Upper lobe of left lung (tissue), 6 donors: ENCODE measurements around the gene MBD5. TPM values are rescaled to one million over a fixed set of nuclear protein-coding genes. Genes with fewer than 3 reads are reported as not detected.

Experiments
- ATAC-seq, 2 donors: fragments of 200-7000 bp; cut with Tn5 transposase; one replicate each; pipeline ENCODE4 v1.9.1; 2022; ENCODE audit warnings: mild to moderate bottlenecking in 2 of 2, moderate library complexity in 2 of 2; ENCODE audit not compliant: low FRiP score in 2 of 2
- DNase-seq, 2 donors: peaks; one replicate each; pipeline ENCODE4 v3.0.0-alpha.2; 2019 to 2020
- H3K27ac ChIP-seq, 4 donors: fragments of 200-600 bp; sonication (generic); one replicate each; pipeline ENCODE4 v1.5.1; 2016 to 2019
- H3K27me3 ChIP-seq, 4 donors: fragments of 200-600 bp; sonication (generic); one replicate each; pipeline ENCODE4 v1.5.1; 2017 to 2019
- H3K36me3 ChIP-seq, 4 donors: fragments of 200-600 bp; sonication (generic); one replicate each; pipeline ENCODE4 v1.5.1; 2016 to 2019
- H3K4me1 ChIP-seq, 4 donors: fragments of 200-600 bp; sonication (generic); one replicate each; pipeline ENCODE4 v1.5.1; 2018 to 2019
- H3K4me3 ChIP-seq, 4 donors: fragments of 200-600 bp; sonication (generic); one replicate each; pipeline ENCODE4 v1.5.1; 2017 to 2019; ENCODE audit warnings: mild to moderate bottlenecking in 2 of 4, moderate library complexity in 1 of 4
- H3K9me3 ChIP-seq, 4 donors: fragments of 200-600 bp; sonication (generic); one replicate each; pipeline ENCODE4 v1.5.1; 2018 to 2019
- CTCF ChIP-seq, 6 experiments: fragments of 450-650 bp in 4 of 6; fragments of 200-600 bp in 2 of 6; sonication (generic) in 2 of 6; IDR thresholded peaks; one replicate each; pipeline ENCODE4 v1.5.1; 2016 to 2019; ENCODE audit warnings: antibody characterized with exemption in 6 of 6
- EP300 ChIP-seq, 4 donors: sonication (generic); formaldehyde crosslinking; IDR thresholded peaks; one replicate each; pipeline ENCODE4 v1.5.1; 2017; ENCODE audit warnings: antibody characterized with exemption in 4 of 4, control low read depth in 2 of 4
- POLR2A ChIP-seq, 4 donors: fragments of 450-650 bp; IDR thresholded peaks; one replicate each; pipeline ENCODE4 v1.5.1; 2016 to 2017; ENCODE audit warnings: antibody characterized with exemption in 4 of 4, mild to moderate bottlenecking in 2 of 4
- POLR2AphosphoS5 ChIP-seq, 2 donors: sonication (generic); formaldehyde crosslinking; IDR thresholded peaks; one replicate each; pipeline ENCODE4 v1.5.1; 2017; ENCODE audit warnings: antibody characterized with exemption in 2 of 2
- WGBS, 2 donors: methylation state at CpG; one replicate each; pipeline ENCODE4 v1.1.5; 2017 to 2018; 5-methylcytosine and 5-hydroxymethylcytosine counted together
- total RNA-seq, 6 donors: library from RNA; depleted of rRNA in 4 of 6; stranded (reverse); fragments of >200 nt in 4 of 6; gene quantifications; one replicate each; pipeline versions ENCODE4 v1.1.0 to v1.2.1, GENCODE V29; 2016 to 2021
- donor health status: DM: no; HTN: no; CAD: no; lungs with moderate emphysema.
- donor health status: DM: no; HTN: yes; CAD: no; lungs with severe emphysema.

Gene MBD5
- total RNA-seq, 6 donors from 2014 or later, result 22.6 to 99.5 (median 27.5) TPM

GRCh38 chr2:148102641-148103040, 81.8 kb downstream of the MBD5 start:
- no peak overlapping the region for H3K4me3 ChIP-seq
- no peaks in the 10 kb centered on the region for H3K9me3 ChIP-seq
- WGBS, 2 donors, result 13 to 14% methylated on average over 1 of the region's 1 CpG
- DNase-seq (no peak), ATAC-seq (no peak)
- no peak for TF ChIP-seq CTCF (IDR thresholded peaks at IDR 0.05)
- no peak for TF ChIP-seq POLR2A (IDR thresholded peaks at IDR 0.05)
- no peak for TF ChIP-seq POLR2AphosphoS5 (IDR thresholded peaks at IDR 0.05)
- TF ChIP-seq EP300 (IDR thresholded peaks at IDR 0.05), result no peak
- no peaks in the 10 kb centered on the region for H3K36me3 ChIP-seq
- no peaks in the 10 kb centered on the region for H3K4me1 ChIP-seq
- H3K27me3 ChIP-seq, result no peaks in the 10 kb centered on the region
- no peak overlapping the region for H3K27ac ChIP-seq

GRCh38 chr2:148103946-148104345, 83.1 kb downstream of the MBD5 start:
- no peak overlapping the region for H3K27ac ChIP-seq
- H3K4me1 ChIP-seq, result no peaks in the 10 kb centered on the region
- no peaks in the 10 kb centered on the region for H3K27me3 ChIP-seq
- H3K9me3 ChIP-seq, result no peaks in the 10 kb centered on the region
- no peak overlapping the region for H3K4me3 ChIP-seq
- TF ChIP-seq POLR2A (IDR thresholded peaks at IDR 0.05) (no peak), EP300 (IDR thresholded peaks at IDR 0.05) (no peak), POLR2AphosphoS5 (IDR thresholded peaks at IDR 0.05) (no peak), CTCF (IDR thresholded peaks at IDR 0.05) (no peak)
- H3K36me3 ChIP-seq, result no peaks in the 10 kb centered on the region
- ATAC-seq (no peak), DNase-seq (no peak)

- Histone ChIP-seq H3K4me1 (no peaks in the 10 kb centered on the region), H3K27ac (no peak overlapping the region), H3K27me3 (no peaks in the 10 kb centered on the region), H3K9me3 (no peaks in the 10 kb centered on the region), H3K4me3 (no peak overlapping the region), H3K36me3 (no peaks in the 10 kb centered on the region)
- DNase-seq, result no peak
- TF ChIP-seq CTCF (IDR thresholded peaks at IDR 0.05) (no peak), POLR2A (IDR thresholded peaks at IDR 0.05) (no peak), EP300 (IDR thresholded peaks at IDR 0.05) (no peak), POLR2AphosphoS5 (IDR thresholded peaks at IDR 0.05) (no peak)
- no peak for ATAC-seq
These were observed 85.4 kb downstream of the MBD5 start for GRCh38 chr2:148106331-148106730.

- Histone ChIP-seq H3K36me3 (no peaks in the 10 kb centered on the region), H3K4me3 (no peak overlapping the region), H3K27me3 (no peaks in the 10 kb centered on the region), H3K4me1 (no peaks in the 10 kb centered on the region), H3K27ac (no peak overlapping the region), H3K9me3 (no peaks in the 10 kb centered on the region)
- ATAC-seq, result no peak
- DNase-seq, result no peak
- TF ChIP-seq CTCF (IDR thresholded peaks at IDR 0.05) (no peak), POLR2AphosphoS5 (IDR thresholded peaks at IDR 0.05) (no peak), POLR2A (IDR thresholded peaks at IDR 0.05) (no peak), EP300 (IDR thresholded peaks at IDR 0.05) (no peak)
- WGBS, 2 donors, result 93 to 98% methylated on average over 5 of the region's 5 CpGs
These were observed 87.5 kb downstream of the MBD5 start for GRCh38 chr2:148108385-148108784.

- Histone ChIP-seq H3K4me3 (no peak overlapping the region), H3K9me3 (no peaks in the 10 kb centered on the region), H3K36me3 (no peaks in the 10 kb centered on the region), H3K27me3 (no peaks in the 10 kb centered on the region), H3K27ac (no peak overlapping the region), H3K4me1 (no peaks in the 10 kb centered on the region)
- DNase-seq, result no peak
- no peak for TF ChIP-seq CTCF (IDR thresholded peaks at IDR 0.05)
- TF ChIP-seq EP300 (IDR thresholded peaks at IDR 0.05), result no peak
- no peak for TF ChIP-seq POLR2AphosphoS5 (IDR thresholded peaks at IDR 0.05)
- no peak for TF ChIP-seq POLR2A (IDR thresholded peaks at IDR 0.05)
- 71 to 72% methylated on average over 1 of the region's 1 CpG for WGBS, 2 donors
- ATAC-seq, result no peak
These were observed 89.3 kb downstream of the MBD5 start for GRCh38 chr2:148110184-148110583.
